ENCODE measurements around the gene LCN2.

DNA sequence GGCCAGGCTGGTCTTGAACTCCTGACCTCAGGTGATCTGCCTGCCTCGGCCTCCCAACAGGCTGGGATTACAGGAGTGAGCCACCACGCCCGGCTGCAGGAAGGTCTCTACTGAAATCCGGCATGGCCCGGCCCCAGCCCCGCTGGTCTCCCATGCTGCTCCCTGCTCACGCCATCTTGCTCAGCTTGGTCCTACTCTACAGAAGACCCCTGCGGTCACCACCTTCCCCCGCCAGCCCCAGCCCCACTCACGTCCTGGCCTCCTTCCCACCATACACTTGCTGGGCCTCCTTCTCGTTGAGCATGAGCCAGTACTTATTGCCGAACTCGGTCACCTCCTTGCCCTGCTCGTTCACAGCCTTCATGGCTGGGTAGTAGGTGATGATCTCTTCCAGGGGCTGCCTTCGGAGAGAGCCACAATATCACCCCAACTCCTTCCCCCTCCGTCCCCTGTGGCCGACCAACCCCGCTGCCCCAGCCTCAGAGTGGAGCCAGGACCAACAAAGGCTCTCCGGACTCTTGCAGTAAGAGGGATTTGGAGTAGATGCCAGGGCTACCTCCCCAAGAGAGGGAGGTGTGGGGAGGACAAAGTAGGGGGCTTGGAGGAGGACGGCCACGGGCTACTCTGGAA, 25.7 kb upstream of the LCN2 start:
- no peak for TF ChIP-seq EZH2phosphoT487 (IDR thresholded peaks at IDR 0.05; ENCODE audit: insufficient read depth, low read depth)
- TF ChIP-seq EZH2 (IDR thresholded peaks at IDR 0.05; ENCODE audit: insufficient read depth, poor library complexity, severe bottlenecking), result no peak

All from GM23248 (cell line).